Keratinocyte (primary cell): ENCODE data around the gene RNF152. TPM values are rescaled to one million over a fixed set of nuclear protein-coding genes. Genes with fewer than 3 reads are reported as not detected.

Source experiments
- DNase-seq: peaks from one replicate; pipeline ENCODE4 v3.0.0-alpha.2; 2011; ENCODE audit warnings: low read depth, missing footprints, low spot score
- FAIRE-seq: peaks from 2 replicates; lab custom pipeline; 2011; peaks lifted over from hg19 to GRCh38; lab: Jason Lieb, UNC
- H2AFZ ChIP-seq: 2 replicates; pipeline ENCODE4 v1.6.0; 2012; ENCODE audit warnings: low read length, control low read depth, inconsistent platforms; ENCODE audit not compliant: control insufficient read depth
- H3K27ac ChIP-seq: 2 replicates; pipeline ENCODE4 v1.5.1; 2011; ENCODE audit warnings: low read length; ENCODE audit not compliant: control insufficient read depth, insufficient read depth
- H3K27me3 ChIP-seq: 3 replicates; pipeline ENCODE4 v1.6.0; 2011; ENCODE audit warnings: low read length; ENCODE audit not compliant: control insufficient read depth, insufficient read depth; ENCODE audit errors: extremely low read depth
- H3K36me3 ChIP-seq, 2 experiments: 2 replicates in 1 of 2; 3 replicates in 1 of 2; pipeline ENCODE4 v1.5.1; 2011; ENCODE audit warnings: low read length in 2 of 2, mild to moderate bottlenecking in 1 of 2; ENCODE audit not compliant: control insufficient read depth in 2 of 2, insufficient read depth in 2 of 2; ENCODE audit errors: extremely low read depth in 1 of 2
- H3K4me1 ChIP-seq: 3 replicates; pipeline ENCODE4 v1.5.1; 2011; ENCODE audit warnings: low read length; ENCODE audit not compliant: control insufficient read depth, insufficient read depth; ENCODE audit errors: extremely low read depth
- H3K4me2 ChIP-seq: 3 replicates; pipeline ENCODE4 v1.6.0; 2011; ENCODE audit warnings: low read depth, low read length; ENCODE audit not compliant: control insufficient read depth, insufficient read depth; ENCODE audit errors: extremely low read depth
- H3K4me3 ChIP-seq, 3 experiments: fragments of 200-600 bp in 1 of 3; sonication (generic) in 1 of 3; 2 replicates in 2 of 3; 3 replicates in 1 of 3; pipeline ENCODE4 v1.5.1; 2011 to 2016; ENCODE audit warnings: low read length in 3 of 3, mild to moderate bottlenecking in 3 of 3, control low read depth in 2 of 3, inconsistent platforms in 1 of 3, low read depth in 1 of 3, mixed read lengths in 1 of 3, mixed run types in 1 of 3, moderate library complexity in 1 of 3; ENCODE audit not compliant: control insufficient read depth in 2 of 3, insufficient read depth in 2 of 3; ENCODE audit errors: extremely low read depth in 1 of 3
- H3K79me2 ChIP-seq: 2 replicates; pipeline ENCODE4 v1.6.0; 2012; ENCODE audit warnings: low read length; ENCODE audit not compliant: control insufficient read depth, insufficient read depth
- H3K9ac ChIP-seq: 3 replicates; pipeline ENCODE4 v1.6.0; 2011; ENCODE audit warnings: low read length; ENCODE audit not compliant: control insufficient read depth, insufficient read depth; ENCODE audit errors: extremely low read depth
- H3K9me1 ChIP-seq: 3 replicates; pipeline ENCODE4 v1.6.0; 2011; ENCODE audit warnings: low read length; ENCODE audit not compliant: control insufficient read depth, insufficient read depth; ENCODE audit errors: extremely low read depth
- H3K9me3 ChIP-seq: 2 replicates; pipeline ENCODE4 v1.5.1; 2012; ENCODE audit warnings: low read depth, low read length; ENCODE audit not compliant: control insufficient read depth
- H4K20me1 ChIP-seq: 3 replicates; pipeline ENCODE4 v1.6.0; 2011; ENCODE audit warnings: low read length; ENCODE audit not compliant: control insufficient read depth, insufficient read depth; ENCODE audit errors: extremely low read depth
- CTCF ChIP-seq, 3 experiments: IDR thresholded peaks in 1 of 3; conservative IDR thresholded peaks in 1 of 3; optimal IDR thresholded peaks in 1 of 3; 2 replicates in 2 of 3; 3 replicates in 1 of 3; pipeline versions ENCODE3 to v1.5.1; 2011; ENCODE audit warnings: low read length in 3 of 3, mild to moderate bottlenecking in 3 of 3, moderate library complexity in 2 of 3, control low read depth in 1 of 3, inconsistent platforms in 1 of 3; ENCODE audit not compliant: insufficient read depth in 2 of 3; ENCODE audit errors: extremely low read depth in 1 of 3
- EZH2 ChIP-seq: IDR thresholded peaks from one replicate; pipeline ENCODE4 v1.6.1; 2012; ENCODE audit warnings: inconsistent platforms, mild to moderate bottlenecking, low read length, moderate library complexity
- dilution Hi-C: fragments of 300-500 bp; cut with MboI; formaldehyde crosslinking; loops from one replicate; pipeline ENCODE4 v1.7.0; 2020; ENCODE audit warnings: low sequenced_read_pairs; ENCODE audit not compliant: extremely low pct_ligation_motif_present
- polyA plus RNA-seq, 5 experiments: library from polyadenylated mRNA; depleted of rRNA in 3 of 5; stranded (reverse) in 3 of 5; stranded (forward) in 1 of 5; unstranded in 1 of 5; fragments of >200 nt; gene quantifications; 1 replicate in 1 of 5; 2 replicates in 3 of 5; 3 replicates in 1 of 5; pipeline versions ENCODE4 v1.2.1 to v1.2.3, GENCODE V29; 2011 to 2012; ENCODE audit warnings: missing spikeins in 2 of 5, low read depth in 1 of 5, low replicate concordance in 1 of 5

RNF152 gene
- polyA plus RNA-seq, 1 donor (not counting 4 experiments of a cell fraction or from before 2014, with no cell fraction given) = 10.1 TPM

GRCh38 chr18:61833978-61834377 lies 58.8 kb downstream of the RNF152 start:
- H3K79me2 ChIP-seq = peaks cover 13% of the 10 kb centered on the region
- no peak for FAIRE-seq

GRCh38 chr18:61833387-61833786 lies 59.4 kb downstream of the RNF152 start:
- dilution Hi-C loops = no loop called here
- H3K27ac ChIP-seq = no peak overlapping the region
- TF ChIP-seq EZH2 = no peak
- TF ChIP-seq CTCF (optimal IDR thresholded peaks at IDR 0.05 in 1 of 3, IDR thresholded peaks at IDR 0.05 in 1 of 3, conservative IDR thresholded peaks at IDR 0.05 in 1 of 3; ENCODE audit: extremely low read depth in 1 of 3, insufficient read depth in 2 of 3, low read length in 3 of 3) = no peak
- H3K4me3 ChIP-seq = no peak overlapping the region
- peaks cover 0 to 4% of the 10 kb centered on the region in 2 experiments for H3K36me3 ChIP-seq
- no peak overlapping the region for H3K4me2 ChIP-seq
- no peak overlapping the region for H3K9ac ChIP-seq
- H2AFZ ChIP-seq = no peak overlapping the region
- no peaks in the 10 kb centered on the region for H4K20me1 ChIP-seq
- FAIRE-seq (no peak), DNase-seq (no peak)
- H3K9me3 ChIP-seq = no peaks in the 10 kb centered on the region
- H3K27me3 ChIP-seq = no peaks in the 10 kb centered on the region
- no peaks in the 10 kb centered on the region for H3K9me1 ChIP-seq
- no peaks in the 10 kb centered on the region for H3K4me1 ChIP-seq
- peaks cover 13% of the 10 kb centered on the region for H3K79me2 ChIP-seq

More at GRCh38 chr18:61833978-61834377, 58.8 kb downstream of the RNF152 start:
- H3K27ac ChIP-seq = no peak overlapping the region
- no peaks in the 10 kb centered on the region for H4K20me1 ChIP-seq
- DNase-seq = no peak
- no peaks in the 10 kb centered on the region for H3K27me3 ChIP-seq
- no peak overlapping the region for H3K4me3 ChIP-seq
- dilution Hi-C loops = no loop called here
- no peak overlapping the region for H2AFZ ChIP-seq
- no peaks in the 10 kb centered on the region for H3K9me3 ChIP-seq
- TF ChIP-seq CTCF (optimal IDR thresholded peaks at IDR 0.05 in 1 of 3, IDR thresholded peaks at IDR 0.05 in 1 of 3, conservative IDR thresholded peaks at IDR 0.05 in 1 of 3; ENCODE audit: extremely low read depth in 1 of 3, insufficient read depth in 2 of 3, low read length in 3 of 3) (no peak), EZH2 (no peak)
- H3K9ac ChIP-seq = no peak overlapping the region
- H3K36me3 ChIP-seq = peaks cover 2 to 4% of the 10 kb centered on the region in 2 experiments
- H3K4me1 ChIP-seq = no peaks in the 10 kb centered on the region
- H3K4me2 ChIP-seq = no peak overlapping the region
- no peaks in the 10 kb centered on the region for H3K9me1 ChIP-seq
